OCI-LY3 (cell line): ENCODE results near the gene CHST8.

Source experiments
- H2AFZ ChIP-seq: fragments of 200-600, 300-600 bp; shearing (Covaris generic); 2 replicates; pipeline ENCODE4 v1.6.0; 2014; ENCODE audit warnings: antibody characterized with exemption, low read depth, low read length
- H3K27ac ChIP-seq: fragments of 200-600, 300-600 bp; sonication (generic); 2 replicates; pipeline ENCODE4 v1.5.1; 2014; ENCODE audit warnings: mild to moderate bottlenecking, low read length, moderate library complexity, mixed read lengths
- H3K27me3 ChIP-seq: fragments of 200-600, 300-600 bp; sonication (generic); 2 replicates; pipeline ENCODE4 v1.6.1; 2014; ENCODE audit warnings: low read depth, low read length, mixed read lengths
- H3K36me3 ChIP-seq: fragments of 200-600, 300-600 bp; sonication (generic); replicated peaks from 2 replicates; pipeline ENCODE3; 2014; ENCODE audit warnings: low read depth, low read length, mixed read lengths
- H3K4me1 ChIP-seq: fragments of 300-600, 200-600 bp; sonication (generic); 2 replicates; pipeline ENCODE4 v1.6.1; 2014; ENCODE audit warnings: low read length, mixed read lengths
- H3K4me2 ChIP-seq: fragments of 200-600, 300-600 bp; sonication (generic); 2 replicates; pipeline ENCODE4 v1.6.1; 2014; ENCODE audit warnings: low read length, mixed read lengths
- H3K4me3 ChIP-seq: fragments of 300-600, 200-600 bp; sonication (generic); 2 replicates; pipeline ENCODE4 v1.5.1; 2014; ENCODE audit warnings: antibody characterized with exemption, mild to moderate bottlenecking, low read length, moderate library complexity
- H3K79me2 ChIP-seq: fragments of 300-600, 200-600 bp; shearing (Covaris generic); 2 replicates; pipeline ENCODE4 v1.6.1; 2014; ENCODE audit warnings: mild to moderate bottlenecking, low read length, mixed read lengths
- H3K9ac ChIP-seq: fragments of 300-600, 200-600 bp; shearing (Covaris generic); 2 replicates; pipeline ENCODE4 v1.6.0; 2014; ENCODE audit warnings: mild to moderate bottlenecking, low read length, moderate library complexity
- H3K9me3 ChIP-seq: fragments of 200-600, 300-600 bp; shearing (Covaris generic); 2 replicates; pipeline ENCODE4 v1.6.1; 2014; ENCODE audit warnings: low read length, mixed read lengths; ENCODE audit not compliant: insufficient read depth
- H4K20me1 ChIP-seq: fragments of 200-600, 300-600 bp; sonication (generic); 2 replicates; pipeline ENCODE4 v1.6.1; 2016; ENCODE audit warnings: low read length, mixed read lengths; ENCODE audit not compliant: insufficient read depth
- EZH2phosphoT487 ChIP-seq: fragments of 200-600 bp; shearing (Covaris generic); IDR thresholded peaks from 2 replicates; pipeline ENCODE4 v1.6.1; 2018; ENCODE audit warnings: antibody characterized with exemption, mixed run types, low read depth
- TF ChIP-seq, protein P1 (sequence below): fragments of 200-600, 300-600 bp; sonication (generic); IDR thresholded peaks from 2 replicates; pipeline ENCODE4 v1.5.1; 2014; ENCODE audit warnings: antibody characterized with exemption, low read length, low read depth

Gene CHST8

GRCh38 chr19:33606556-33606955 is 15.2 kb upstream of the CHST8 start:
- Histone ChIP-seq H3K4me2 (no peak overlapping the region), H3K27ac (no peak overlapping the region), H3K9ac (no peak overlapping the region), H3K36me3 (no peaks in the 10 kb centered on the region), H3K4me3 (no peak overlapping the region), H3K79me2 (no peaks in the 10 kb centered on the region), H4K20me1 (no peaks in the 10 kb centered on the region), H3K9me3 (peaks cover 12% of the 10 kb centered on the region), H2AFZ (no peak overlapping the region), H3K27me3 (peaks cover 18% of the 10 kb centered on the region; the same call in 1 of the 2 replicates), H3K4me1 (no peaks in the 10 kb centered on the region)
- TF ChIP-seq, protein P1, sequence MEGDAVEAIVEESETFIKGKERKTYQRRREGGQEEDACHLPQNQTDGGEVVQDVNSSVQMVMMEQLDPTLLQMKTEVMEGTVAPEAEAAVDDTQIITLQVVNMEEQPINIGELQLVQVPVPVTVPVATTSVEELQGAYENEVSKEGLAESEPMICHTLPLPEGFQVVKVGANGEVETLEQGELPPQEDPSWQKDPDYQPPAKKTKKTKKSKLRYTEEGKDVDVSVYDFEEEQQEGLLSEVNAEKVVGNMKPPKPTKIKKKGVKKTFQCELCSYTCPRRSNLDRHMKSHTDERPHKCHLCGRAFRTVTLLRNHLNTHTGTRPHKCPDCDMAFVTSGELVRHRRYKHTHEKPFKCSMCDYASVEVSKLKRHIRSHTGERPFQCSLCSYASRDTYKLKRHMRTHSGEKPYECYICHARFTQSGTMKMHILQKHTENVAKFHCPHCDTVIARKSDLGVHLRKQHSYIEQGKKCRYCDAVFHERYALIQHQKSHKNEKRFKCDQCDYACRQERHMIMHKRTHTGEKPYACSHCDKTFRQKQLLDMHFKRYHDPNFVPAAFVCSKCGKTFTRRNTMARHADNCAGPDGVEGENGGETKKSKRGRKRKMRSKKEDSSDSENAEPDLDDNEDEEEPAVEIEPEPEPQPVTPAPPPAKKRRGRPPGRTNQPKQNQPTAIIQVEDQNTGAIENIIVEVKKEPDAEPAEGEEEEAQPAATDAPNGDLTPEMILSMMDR, result no peak
- TF ChIP-seq EZH2phosphoT487, result no peak

GRCh38 chr19:33609353-33609752 is 12.4 kb upstream of the CHST8 start:
- peaks cover 31% of the 10 kb centered on the region; the same call in 1 of the 2 replicates for H3K27me3 ChIP-seq
- H3K27ac ChIP-seq, result no peak overlapping the region
- TF ChIP-seq, protein P1, result no peak
- no peak for TF ChIP-seq EZH2phosphoT487

GRCh38 chr19:33610588-33610987 is 11.2 kb upstream of the CHST8 start:
- Histone ChIP-seq H3K4me1 (no peaks in the 10 kb centered on the region), H3K79me2 (no peaks in the 10 kb centered on the region), H3K27ac (no peak overlapping the region), H3K4me2 (no peak overlapping the region), H3K9me3 (0 out of 2 replicates have a peak, but pooled peaks cover 7% of the 10 kb centered on the region), H3K4me3 (no peak overlapping the region), H3K36me3 (no peaks in the 10 kb centered on the region), H3K9ac (no peak overlapping the region), H2AFZ (no peak overlapping the region), H4K20me1 (no peaks in the 10 kb centered on the region), H3K27me3 (peaks cover 31% of the 10 kb centered on the region; the same call in 1 of the 2 replicates)
- TF ChIP-seq, protein P1, result no peak
- TF ChIP-seq EZH2phosphoT487, result no peak

More at GRCh38 chr19:33609353-33609752, 12.4 kb upstream of the CHST8 start:
- Histone ChIP-seq H3K4me1 (no peaks in the 10 kb centered on the region), H3K9ac (no peak overlapping the region), H3K9me3 (0 out of 2 replicates have a peak, but pooled peaks cover 7% of the 10 kb centered on the region), H3K4me2 (no peak overlapping the region), H3K4me3 (no peak overlapping the region), H2AFZ (no peak overlapping the region), H4K20me1 (no peaks in the 10 kb centered on the region), H3K36me3 (no peaks in the 10 kb centered on the region), H3K79me2 (no peaks in the 10 kb centered on the region)

DNA sequence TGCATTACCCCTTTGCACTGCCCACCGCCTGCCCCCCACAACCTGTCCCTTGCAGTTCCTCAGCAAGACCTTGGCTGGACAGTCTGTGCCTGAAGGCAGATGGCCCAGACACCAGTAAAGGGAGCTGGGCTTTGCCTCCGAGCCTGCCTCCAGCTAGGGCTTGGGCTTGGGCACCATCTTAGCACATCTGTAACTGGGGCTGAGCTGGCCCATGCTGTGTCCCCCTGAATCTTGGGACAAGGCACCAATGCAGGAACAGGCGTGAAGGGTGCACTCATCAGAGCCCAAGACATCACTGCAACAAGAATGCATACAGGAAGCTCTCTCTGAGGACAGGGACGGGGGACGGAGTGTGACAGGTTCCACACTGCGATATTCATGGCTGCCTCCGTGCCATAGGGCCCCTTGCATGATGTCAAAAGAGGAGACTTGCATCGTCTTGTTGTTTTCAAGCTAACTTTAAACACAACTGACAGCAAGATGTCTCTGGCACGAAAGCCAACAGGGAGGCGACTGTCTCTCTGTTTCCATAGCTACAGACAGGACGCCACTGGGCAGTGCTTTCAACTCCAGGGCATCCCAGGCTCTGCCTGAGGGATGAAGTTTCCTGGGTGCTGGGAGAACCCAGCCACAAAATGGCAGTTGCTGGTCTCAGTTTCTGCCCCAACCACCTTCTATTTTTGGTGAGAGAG is 8.7 kb upstream of the CHST8 start:
- Histone ChIP-seq H3K9ac (no peak overlapping the region), H3K4me2 (no peak overlapping the region), H2AFZ (no peak overlapping the region)

More for the DNA sequence above, 8.7 kb upstream of the CHST8 start:
- Histone ChIP-seq H3K4me3 (no peak overlapping the region), H3K4me1 (no peaks in the 10 kb centered on the region), H3K36me3 (no peaks in the 10 kb centered on the region), H3K79me2 (no peaks in the 10 kb centered on the region), H3K27ac (no peak overlapping the region), H4K20me1 (no peaks in the 10 kb centered on the region), H3K27me3 (peaks cover 19% of the 10 kb centered on the region; the same call in 1 of the 2 replicates), H3K9me3 (0 out of 2 replicates have a peak, but pooled peaks cover 7% of the 10 kb centered on the region)
- TF ChIP-seq, protein P1, result no peak
- no peak for TF ChIP-seq EZH2phosphoT487
